ENCODE results near the gene ATP5F1B.
"Not testable (repeated sequence)": the region's sequence is repeated elsewhere in the genome, so short reads cannot be mapped to it uniquely, and the experiment has no call there.

ATP5F1B gene

DNA sequence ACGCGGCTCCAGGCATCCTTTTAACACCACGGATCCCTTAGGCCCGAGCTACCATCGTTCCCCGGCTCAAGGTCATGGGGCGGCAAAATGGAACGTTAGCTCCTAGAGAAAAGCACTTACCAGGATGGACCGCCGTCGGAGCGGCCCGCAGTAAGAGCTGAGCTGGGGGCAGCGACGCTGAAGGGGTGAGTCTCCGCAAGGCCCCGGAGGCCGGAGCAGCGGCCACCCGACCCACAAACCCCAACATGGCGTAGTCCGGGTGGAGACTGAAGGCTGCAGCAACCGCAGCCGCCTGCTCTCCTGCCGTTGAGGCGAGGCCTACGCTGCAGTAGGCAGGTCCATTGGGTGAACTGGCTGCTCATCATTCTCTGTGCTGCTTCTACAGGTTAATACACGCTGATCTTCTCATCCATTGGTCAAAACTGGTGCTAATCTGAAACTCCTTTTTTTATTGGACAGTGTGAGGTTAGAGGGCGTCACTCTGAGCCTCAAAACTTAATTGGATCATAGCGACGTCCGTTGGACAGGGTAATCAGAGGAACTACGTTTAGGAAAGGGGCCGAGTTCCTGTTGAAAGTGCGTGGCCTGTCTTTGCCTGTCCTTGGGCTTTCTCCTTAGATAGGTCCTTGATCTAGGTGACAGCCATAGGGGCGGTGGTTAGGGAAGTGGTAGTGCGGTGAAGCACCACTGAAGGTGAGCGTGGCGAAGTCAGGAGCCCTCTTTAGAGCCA, at the start of gene ATP5F1B:
ATP5F1B (minus strand) TSS at position 268 of the 730 bp plus-strand sequence; CDS start at position 247, 21 bp downstream.
- peak; percentile 100 for DNase-seq (ENCODE audit: low spot score)

DNA sequence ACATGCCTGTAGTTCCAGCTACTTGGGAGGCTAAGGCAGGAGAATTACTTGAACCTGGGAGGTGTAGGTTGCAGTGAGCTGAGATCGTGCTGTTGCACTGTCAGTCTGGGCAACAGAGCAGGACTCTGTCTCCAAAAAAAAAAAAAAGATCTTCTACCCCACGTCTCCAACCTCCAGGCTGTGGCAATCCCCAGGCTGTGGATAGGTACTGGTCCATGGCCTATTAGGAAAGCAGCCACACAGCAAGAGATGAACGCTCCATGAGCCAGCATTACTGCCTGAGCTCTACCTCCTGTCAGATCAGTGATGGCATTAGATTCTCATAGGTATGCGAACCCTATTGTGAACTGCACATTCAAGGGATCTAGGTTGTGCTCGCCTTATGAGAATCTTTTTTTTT, 48.4 kb upstream of the ATP5F1B start:
- DNase-seq (ENCODE audit: low spot score): no peak

DNA sequence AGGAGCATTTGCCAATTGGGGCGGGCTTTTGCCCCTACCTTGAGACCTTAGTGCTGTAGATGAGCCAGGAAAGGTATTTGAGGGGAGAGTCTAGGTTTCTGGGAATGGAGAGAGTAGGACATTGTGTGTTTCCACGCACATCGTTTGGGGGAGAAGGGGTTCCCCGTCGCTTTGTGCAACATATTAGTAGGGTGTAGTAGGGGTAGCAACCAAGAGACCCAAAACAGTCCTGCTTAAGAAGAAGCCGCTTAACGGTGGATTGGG, 43.0 kb upstream of the ATP5F1B start:
- no peak for DNase-seq (ENCODE audit: low spot score)

DNA sequence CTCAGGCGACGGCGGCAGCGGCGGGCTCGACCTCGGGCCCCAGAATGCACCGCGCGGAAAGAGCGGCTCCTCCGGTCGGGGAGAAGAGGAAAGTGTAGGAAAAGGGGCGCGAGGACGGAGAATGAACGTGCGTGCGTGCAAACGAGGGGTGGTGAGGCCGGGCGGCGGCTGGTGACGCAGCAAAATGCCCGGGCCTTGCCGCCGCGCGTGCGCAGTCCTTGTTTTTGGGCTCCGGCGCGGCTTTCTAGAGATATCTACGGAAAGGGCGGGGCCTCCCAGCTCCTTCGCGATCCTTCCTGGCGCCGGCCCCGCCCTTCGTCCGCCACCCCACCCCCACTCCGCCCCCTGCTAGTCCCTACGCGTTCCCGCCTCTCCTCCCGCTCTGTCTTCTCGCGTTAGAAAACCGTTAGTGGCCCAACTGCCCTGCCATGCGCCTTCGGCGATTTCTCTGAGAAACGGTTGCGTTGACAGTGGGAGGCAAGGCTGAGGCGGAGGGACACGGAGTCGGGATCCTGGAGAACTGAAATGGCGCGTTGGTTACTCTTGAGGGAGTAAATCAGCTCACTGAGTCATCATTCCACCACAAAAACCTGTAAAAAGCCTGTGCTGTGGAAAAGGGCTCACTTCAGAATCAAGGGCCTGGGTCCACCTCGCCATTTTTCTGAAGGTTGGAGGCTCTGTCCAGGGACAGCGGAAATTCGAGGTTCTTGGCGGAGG, 42.5 kb upstream of the ATP5F1B start, which contains the start of gene PTGES3:
PTGES3 (minus strand) TSS at position 156 of the 717 bp plus-strand sequence. CDS start 285 bp downstream, outside the sequence.
- DNase-seq (ENCODE audit: low spot score): peak; percentile 98

DNA sequence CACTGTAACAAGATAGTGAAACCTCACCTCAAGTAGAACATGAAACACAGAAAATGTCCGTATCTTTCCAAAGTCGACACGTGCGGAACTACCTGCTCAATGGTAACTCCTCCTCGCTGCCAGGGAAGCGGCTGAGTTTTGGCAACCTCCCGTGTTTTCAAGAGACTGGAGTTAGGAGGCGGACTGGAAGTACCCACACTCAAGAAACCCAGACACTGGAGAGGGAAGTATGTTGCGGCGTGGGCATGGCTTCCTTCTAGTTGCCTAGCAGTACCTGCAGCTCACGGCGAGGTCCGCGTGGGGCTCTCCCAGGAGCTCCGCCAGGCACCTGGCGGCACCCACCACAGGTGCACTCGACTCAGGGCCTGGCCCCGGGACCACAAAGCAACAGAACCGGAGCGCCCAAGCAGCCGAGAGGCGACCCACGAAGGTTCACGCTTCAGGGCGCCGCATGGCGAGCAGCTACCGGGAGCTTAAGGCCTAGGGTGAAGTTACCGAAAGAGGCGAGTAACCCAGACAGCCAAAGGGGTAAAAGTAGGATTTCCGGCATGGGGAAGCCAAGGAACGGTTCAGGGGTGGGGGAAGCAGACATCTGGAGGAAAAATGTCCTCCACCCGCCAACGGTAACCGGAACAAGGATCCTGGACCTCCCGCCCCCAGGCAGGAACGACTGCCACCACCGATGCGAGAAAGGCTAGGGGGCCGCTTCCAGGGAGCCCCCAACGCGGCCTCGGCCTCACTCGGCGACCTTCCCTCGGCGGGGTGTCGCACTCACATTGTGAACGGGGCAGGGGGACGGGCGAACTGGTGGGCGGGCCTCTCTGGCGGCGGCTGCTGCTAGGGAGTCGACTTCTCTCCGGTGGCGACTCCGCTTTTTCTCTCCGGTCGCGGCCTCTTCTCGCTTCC, 41.7 kb upstream of the ATP5F1B start:
- DNase-seq (ENCODE audit: low spot score): peak; percentile 44

DNA sequence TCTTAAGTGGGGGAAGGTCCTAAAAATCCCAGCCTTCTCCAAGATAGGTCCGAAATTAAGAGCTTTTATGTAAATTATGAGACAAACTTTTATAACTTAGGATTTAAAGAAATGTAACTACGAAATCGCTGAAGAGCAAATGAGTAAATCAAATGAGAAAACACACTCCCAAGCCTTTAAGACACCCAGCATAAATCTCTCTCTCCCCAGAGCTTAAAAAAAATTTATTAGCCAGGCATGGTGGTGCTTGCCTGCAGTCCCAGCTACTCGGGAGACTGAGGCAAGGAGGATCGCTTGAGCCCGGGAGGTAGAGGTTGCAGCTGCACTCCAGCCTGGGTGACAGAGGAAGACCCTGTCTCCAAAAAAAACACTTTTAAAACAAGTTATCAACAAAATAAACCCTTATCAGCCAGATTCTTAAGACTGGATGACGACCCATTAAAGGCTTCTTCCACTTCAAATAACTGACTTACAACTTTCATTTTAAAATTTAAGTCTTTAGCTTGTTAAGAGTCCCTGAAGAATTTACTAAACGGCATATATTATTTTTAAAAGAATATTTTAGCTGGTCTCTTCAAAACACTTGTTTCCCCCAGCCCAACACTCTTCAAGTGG, 39.1 kb upstream of the ATP5F1B start:
- DNase-seq (ENCODE audit: low spot score): no peak

DNA sequence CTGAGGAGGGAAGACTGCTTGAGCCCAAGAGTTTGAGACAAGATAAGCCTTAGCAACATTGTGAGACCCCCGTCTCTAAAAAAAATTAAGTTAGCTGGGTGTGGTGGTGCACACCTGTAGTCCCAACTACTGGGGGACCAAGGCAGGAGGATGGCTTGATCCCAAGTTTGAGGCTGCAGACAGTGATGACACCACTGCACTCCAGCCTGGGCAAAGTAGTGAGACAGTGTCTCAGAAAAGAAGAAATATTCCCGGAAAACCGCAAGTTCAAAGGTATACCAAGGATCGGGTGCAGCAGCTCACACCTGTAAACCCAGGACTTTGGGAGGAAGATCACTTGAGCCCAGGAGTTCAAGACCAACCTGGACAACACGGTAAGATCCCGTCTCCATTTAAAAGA, 36.5 kb upstream of the ATP5F1B start:
- no peak for DNase-seq (ENCODE audit: low spot score)

DNA sequence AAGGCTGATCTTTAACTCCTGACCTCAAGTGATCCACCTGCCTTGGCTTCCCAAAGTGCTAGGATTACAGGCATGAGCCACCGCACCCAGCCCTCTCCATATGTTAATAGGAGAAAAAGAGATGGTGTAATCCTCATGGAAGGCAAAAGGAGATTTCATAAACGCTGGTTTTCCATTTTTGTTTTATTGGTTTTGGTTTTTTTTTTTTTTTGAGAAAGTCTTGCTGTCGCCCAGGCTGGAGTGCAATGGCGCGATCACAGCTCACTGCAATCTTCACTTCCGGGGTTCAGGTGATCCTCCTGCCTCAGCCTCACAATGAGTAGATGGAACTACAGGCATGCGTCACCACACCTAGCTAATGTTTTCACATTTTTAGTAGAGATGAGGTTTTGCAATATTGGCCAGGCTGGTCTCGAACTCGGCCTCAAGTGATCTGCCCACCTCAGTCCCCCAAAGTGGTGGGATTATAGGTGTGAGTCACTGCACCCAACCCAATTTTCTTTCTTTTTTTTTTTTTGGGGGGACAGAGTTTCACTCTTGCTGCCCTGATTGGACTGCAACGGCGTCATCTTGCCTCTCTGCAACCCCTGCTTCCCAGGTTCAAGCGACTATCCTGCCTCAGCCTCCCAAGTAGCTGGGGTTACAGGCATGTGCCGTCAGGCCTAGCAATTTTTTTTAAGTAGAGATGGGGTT, 34.2 kb upstream of the ATP5F1B start:
- DNase-seq (ENCODE audit: low spot score): no peak

DNA sequence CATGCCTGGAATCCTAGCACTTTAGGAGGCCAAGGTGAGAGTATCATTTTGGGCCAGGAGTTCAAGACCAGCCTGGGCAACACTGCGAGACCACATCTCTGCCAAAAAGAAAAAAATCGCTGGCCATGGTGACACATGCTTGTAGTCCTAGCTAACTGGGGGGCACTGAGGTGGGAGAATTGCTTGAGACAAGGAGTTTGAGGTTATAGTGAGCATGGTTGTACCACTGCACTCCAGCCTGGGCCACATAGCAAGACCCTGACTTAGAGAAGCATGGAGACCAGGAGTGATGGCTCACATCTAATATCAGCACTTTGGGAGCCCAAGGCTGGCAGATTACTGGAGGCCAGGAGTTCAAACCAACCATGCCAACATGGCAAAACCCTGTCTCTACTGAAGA, 33.1 kb upstream of the ATP5F1B start:
- no peak for DNase-seq (ENCODE audit: low spot score)

DNA sequence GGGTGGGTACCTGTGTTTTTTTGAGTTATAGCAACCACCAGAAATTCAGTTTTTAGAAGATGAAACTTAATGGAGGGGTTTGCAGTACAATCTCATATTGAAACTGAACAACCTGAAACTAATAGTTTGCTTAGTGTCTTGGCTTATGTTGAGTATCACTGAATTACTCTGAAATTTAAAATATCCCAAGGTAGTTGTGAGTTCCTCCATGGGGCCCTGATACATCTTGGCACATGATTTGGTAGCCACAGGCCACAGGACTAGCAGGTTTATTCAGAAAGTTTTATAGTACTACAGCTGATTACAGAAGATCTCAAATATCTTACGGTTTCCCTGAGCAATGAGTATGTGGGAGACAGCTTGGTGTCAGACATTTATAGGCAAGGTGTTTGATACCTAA, 31.9 kb upstream of the ATP5F1B start:
- DNase-seq (ENCODE audit: low spot score): no peak

DNA sequence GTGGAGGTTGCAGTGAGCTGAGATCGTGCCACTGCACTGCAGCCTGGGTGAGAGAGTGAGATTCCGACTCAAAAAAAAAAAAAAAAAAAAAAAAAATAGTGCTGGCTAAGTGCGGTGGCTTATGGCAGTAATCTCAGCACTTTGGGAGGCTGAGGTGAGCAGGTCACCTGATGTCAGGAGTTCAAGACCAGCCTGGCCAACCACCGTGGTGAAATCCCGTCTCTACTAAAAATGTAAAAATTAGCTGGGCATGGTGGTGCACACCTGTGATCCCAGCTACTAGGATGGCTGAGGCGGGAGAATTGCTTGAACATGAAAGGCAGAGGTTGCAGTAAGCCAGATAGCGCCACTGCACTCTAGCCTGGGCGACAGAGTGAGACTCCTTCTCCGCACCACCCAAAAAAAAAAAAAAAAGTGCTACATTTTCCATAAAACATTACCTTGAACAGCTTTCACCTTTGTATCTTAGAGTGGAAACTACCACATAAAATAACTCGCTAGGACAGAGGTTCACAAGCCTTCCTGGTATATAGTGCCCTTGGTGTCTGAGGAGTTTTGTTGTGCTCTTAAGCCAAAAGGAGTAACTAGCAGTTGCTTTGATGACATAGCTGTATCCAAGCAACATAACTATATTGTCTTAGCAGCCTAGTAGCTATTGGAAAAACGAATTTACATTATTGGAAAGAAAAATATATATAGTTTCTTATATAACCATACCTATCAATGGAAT, 31.2 kb upstream of the ATP5F1B start:
- DNase-seq (ENCODE audit: low spot score): no peak

DNA sequence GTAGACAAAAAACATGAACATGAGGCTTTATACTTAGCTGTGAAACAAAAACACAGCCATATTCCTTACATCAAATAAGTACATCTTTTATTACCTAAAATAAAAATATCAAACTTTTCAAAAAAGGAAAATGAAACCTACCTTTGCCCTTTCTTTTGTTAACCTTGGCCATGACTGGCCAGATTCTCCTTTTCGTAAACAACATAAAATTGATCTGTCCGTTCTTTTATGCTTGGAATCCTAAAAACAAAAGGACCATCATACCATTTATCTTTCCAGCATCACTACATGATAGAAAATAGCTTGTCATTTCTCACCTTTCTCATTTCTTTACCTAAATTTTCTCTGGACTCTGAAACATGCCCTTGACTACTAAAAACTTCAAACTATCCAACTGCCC, 25.8 kb upstream of the ATP5F1B start:
- no peak for DNase-seq (ENCODE audit: low spot score)

DNA sequence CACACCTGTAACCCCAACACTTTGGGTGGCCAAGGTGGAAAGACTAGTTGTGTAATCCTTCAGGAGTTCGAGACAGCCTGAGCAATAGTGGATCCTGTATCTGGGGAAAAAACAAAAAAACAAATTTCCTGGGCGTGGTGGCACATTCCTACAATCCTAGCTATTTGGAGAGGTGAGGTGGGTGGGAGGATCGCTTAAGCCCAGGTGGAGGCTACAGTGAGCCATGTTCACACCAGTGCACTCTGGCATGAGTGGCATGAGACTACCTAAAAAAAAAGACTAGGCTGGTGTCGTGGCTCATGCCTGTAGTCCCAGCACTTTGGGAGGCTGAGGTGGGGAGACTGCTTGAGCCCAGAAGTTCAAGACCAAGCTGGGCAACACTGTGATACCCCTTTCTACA, 25.1 kb upstream of the ATP5F1B start:
- DNase-seq (ENCODE audit: low spot score): no peak

DNA sequence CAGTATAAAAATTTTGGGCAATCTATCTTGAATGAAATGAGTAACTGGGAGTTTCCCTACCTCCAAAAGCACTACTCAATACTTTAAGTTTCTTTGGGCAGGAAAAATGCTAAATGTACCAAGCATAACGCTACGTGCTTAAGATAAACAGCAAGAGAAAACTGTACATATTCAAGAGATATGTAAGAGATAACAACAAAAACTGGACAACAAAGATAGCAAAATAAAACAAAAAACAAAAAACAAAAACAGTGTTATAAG, 22.3 kb upstream of the ATP5F1B start:
- no peak for DNase-seq (ENCODE audit: low spot score)

DNA sequence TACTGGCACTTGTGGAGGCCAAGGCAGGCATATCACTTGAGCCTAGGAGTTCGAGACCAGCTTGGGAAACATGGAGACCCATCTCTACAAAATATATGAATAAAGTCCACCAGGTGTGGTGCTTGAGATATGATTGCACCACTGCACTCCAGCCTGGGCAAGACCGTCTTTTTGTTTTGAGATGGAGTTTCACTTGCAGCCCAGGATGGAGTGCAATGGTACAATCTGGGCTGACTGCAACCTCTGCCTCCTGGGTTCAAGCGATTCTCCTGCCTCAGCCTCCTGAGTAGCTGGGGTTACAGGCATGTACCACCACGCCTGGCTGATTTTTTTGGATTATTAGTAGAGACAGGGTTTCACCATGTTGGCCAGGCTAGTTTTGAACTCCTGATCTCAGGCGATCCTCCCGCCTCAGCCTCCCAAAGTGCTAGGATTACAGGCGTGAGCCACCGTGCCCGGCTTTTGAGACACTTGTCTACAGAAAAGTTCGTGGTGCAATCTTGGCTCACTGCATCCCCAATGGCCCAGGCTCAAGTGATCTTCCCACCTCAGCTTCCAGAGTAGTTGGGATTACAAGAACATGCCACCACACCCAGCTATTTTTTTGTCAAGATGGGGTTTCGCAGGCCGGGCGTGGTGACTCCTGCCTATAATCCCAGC, 16.3 kb upstream of the ATP5F1B start:
- no peak for DNase-seq (ENCODE audit: low spot score)

DNA sequence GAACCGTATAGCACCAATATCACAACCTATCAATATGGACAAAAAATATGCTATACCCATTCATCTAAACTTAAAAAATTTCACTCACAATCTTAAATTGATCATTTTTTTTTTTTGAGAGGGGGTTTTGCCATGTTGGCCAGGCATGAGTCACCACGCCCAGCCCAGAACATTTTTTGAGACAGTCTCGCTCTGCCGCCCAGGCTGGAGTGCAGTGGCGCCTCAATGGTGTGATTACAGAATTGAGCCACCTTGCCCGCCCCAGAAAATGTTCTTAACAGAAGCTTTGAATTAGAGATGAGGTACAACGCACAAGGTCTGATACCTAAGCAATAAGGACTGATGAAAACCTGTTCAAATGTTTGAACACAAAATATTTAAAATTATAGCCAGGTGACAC, 15.8 kb upstream of the ATP5F1B start:
- no peak for DNase-seq (ENCODE audit: low spot score)

DNA sequence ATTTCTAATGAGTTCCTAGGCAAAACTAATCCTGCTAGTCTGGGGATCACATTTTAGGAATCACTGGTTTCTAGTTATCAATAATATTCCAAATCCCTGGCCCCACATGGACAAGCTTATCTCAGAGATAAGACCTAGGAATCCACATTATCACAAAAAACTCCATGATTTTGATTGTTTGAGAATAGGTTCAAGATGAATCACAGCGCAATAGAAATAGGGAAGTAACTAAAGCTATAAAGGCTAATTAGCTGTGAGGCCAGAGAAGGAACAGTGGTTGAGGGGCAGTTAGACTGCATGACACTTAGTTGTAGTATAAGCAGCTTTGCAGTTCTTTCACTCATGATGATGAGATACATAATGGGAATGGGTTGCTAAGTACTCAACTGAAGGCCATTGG, 13.1 kb upstream of the ATP5F1B start:
- no peak for DNase-seq (ENCODE audit: low spot score)

DNA sequence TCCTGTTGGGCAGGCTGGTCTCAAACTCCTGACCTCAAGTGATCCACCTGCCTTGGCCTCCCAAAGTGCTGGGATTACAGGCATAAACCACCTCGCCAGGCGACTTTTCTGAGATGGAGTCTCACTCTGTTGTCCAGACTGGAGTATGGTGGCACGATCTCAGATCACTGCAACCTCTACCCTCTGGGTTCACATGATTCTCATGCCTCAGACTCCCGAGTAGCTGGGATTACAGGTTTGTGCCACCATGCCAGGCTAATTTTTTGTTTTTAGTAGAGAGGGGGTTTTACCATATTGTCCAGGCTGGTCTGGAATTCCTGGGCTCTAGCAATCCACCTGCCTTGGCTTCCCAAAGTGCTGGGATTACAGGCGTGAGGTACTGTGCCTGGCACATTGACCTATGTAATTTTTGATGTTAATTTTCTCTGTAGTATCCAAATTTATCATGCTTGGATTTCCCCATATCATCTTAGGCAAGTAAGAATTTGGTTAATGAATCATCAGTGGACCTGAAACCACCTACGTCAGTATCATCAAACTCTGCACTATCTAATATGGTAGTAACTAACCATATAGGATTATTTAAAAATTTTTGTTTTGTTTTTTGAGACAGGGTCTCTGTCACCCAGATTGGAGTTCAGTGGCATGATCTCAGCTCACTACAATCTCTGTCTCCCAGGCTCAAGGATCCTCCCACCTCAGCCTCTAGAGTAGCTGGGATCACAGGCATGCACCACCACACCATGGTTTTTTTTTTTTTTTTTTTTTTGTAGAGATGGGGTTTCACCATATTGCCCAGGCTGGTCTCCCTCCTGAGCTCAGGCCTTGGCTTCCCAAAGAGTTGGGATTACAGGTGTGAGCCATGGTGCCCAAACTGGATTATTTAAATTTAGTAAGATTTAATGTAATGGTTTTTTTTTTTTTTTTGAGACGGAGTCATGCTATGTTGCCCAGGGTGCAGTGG, 11.9 kb upstream of the ATP5F1B start:
- DNase-seq (ENCODE audit: low spot score): no peak

DNA sequence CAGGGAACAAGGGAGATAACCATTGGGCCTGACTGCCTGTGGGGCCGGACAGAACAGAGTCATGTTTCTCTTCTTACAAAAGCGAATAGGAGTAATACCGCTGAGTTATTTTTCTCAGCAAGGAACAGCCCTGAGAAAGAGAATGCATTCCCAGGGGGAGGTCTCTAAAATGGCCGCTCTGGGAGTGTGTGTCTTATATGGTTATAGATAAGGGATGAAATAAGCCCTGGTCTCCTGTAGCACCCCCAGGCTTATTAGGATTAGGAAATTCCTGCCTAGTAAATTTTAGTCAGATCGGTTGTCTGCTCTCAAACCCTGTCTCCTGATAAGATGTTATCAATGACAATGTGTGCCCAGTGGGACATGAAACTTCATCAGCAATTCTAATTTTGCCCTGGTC, 8.0 kb upstream of the ATP5F1B start:
- DNase-seq (ENCODE audit: low spot score): not testable (repeated sequence)

DNA sequence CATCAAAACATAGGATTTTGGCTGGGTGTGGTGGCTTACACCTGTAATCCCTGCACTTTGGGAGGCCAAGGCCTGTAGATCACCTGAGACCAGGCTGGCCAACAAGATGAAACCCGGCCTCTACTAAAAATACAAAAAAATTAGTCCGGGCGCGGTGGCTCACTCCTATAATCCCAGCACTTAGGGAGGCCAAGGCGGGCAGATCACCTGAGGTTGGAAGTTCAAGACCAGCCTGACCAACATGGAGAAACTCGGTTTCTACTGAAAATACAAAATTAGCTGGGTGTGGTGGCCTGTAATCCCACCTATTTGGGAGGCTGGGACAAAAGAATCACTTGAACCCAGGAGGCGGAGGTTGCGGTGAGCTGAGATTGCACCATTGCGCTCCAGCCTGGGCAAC, 2.2 kb upstream of the ATP5F1B start:
- not testable (repeated sequence) for DNase-seq (ENCODE audit: low spot score)

Measured in RKO (cell line).